Cardiac fibroblast (primary cell): ENCODE data around the gene THSD4.
"Not testable (repeated sequence)": the region's sequence is repeated elsewhere in the genome, so short reads cannot be mapped to it uniquely, and the experiment has no call there.

Source experiments
- DNase-seq, 2 donors: peaks; one replicate each; pipeline versions ENCODE4 v3.0.0 to v3.0.0-alpha.2; 2010; ENCODE audit warnings: low read depth in 2 of 2
- H3K4me3 ChIP-seq, 2 donors: replicated peaks in 1 of 2; 1 replicate in 1 of 2; 2 replicates in 1 of 2; pipeline ENCODE4 v1.5.1; 2011; ENCODE audit warnings: low read depth in 2 of 2, low read length in 2 of 2, mild to moderate bottlenecking in 2 of 2, moderate library complexity in 1 of 2
- TF ChIP-seq, protein P1 (sequence below): IDR thresholded peaks from one replicate; pipeline ENCODE4 v1.5.1; 2011; ENCODE audit warnings: low read depth, mild to moderate bottlenecking, low read length, inconsistent platforms

The THSD4 gene

GRCh38 chr15:71306538-71306937, 191.3 kb downstream of the THSD4 start:
- TF ChIP-seq, protein P1, sequence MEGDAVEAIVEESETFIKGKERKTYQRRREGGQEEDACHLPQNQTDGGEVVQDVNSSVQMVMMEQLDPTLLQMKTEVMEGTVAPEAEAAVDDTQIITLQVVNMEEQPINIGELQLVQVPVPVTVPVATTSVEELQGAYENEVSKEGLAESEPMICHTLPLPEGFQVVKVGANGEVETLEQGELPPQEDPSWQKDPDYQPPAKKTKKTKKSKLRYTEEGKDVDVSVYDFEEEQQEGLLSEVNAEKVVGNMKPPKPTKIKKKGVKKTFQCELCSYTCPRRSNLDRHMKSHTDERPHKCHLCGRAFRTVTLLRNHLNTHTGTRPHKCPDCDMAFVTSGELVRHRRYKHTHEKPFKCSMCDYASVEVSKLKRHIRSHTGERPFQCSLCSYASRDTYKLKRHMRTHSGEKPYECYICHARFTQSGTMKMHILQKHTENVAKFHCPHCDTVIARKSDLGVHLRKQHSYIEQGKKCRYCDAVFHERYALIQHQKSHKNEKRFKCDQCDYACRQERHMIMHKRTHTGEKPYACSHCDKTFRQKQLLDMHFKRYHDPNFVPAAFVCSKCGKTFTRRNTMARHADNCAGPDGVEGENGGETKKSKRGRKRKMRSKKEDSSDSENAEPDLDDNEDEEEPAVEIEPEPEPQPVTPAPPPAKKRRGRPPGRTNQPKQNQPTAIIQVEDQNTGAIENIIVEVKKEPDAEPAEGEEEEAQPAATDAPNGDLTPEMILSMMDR = no peak
- no peak overlapping the region for H3K4me3 ChIP-seq
- no peak for DNase-seq

DNA sequence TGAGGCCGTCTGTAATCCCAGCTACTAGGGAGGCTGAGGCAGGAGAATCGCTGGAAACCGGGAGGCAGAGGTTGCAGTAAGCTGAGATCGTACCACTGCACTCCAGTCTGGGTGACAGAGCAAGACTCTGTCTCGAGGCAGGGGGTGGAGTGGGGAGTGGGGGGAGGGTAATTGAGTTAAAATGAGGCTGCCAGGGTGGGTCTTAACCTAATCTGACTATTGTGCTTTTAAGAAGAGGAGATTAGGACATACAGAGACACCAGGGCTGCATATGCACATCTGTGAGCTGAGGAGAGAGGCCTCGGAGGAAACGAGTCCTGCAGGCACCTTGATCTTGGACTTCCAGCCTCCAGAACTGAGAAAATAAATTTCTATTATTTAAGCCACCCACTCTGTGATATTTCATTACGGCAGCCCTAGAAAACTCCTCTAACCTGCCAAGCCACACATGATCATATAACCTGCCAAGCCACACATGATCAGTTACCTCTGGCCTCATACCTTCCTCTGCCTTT, 197.0 kb downstream of the THSD4 start:
- DNase-seq = no peak
- TF ChIP-seq, protein P1 = no peak
- no peak overlapping the region for H3K4me3 ChIP-seq

DNA sequence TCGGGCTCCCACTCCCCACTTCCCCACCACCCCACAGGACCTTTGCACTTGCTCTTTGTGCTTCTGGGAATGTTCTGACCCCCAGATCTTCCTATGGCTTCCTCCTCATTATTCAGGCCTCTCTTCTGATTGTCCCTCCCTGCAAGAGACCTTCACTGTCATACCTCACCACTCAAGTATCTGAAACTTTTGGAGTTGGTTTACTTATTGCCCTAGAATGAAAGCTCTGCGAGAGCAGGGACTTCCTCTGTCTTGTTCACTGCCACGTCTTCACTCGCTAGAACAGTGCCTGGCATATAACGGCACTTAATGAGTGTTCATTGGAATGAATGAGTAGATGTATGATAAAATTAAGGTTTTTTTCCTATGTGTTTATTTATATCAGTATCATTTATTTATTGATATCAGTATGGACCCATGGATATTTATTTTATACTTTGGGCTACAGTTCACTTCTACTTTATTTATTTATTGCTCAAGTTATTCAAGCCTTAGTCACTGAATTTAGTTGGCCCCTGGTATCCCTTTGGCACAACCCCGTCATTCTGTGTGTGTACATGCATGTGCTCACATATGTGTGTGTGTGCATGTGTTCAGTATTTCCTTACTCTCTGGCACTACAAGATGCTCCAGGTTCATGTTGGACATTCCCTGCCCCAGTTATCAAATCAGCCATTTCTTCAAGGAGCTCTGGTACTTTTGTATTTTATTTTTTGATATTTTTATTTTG, 197.6 kb downstream of the THSD4 start:
- no peak overlapping the region for H3K4me3 ChIP-seq

GRCh38 chr15:71313806-71314205, 198.5 kb downstream of the THSD4 start:
- TF ChIP-seq, protein P1 = no peak
- no peak overlapping the region for H3K4me3 ChIP-seq
- DNase-seq = no peak

More for the DNA sequence above, 197.6 kb downstream of the THSD4 start:
- no peak for DNase-seq
- TF ChIP-seq, protein P1 = no peak

DNA sequence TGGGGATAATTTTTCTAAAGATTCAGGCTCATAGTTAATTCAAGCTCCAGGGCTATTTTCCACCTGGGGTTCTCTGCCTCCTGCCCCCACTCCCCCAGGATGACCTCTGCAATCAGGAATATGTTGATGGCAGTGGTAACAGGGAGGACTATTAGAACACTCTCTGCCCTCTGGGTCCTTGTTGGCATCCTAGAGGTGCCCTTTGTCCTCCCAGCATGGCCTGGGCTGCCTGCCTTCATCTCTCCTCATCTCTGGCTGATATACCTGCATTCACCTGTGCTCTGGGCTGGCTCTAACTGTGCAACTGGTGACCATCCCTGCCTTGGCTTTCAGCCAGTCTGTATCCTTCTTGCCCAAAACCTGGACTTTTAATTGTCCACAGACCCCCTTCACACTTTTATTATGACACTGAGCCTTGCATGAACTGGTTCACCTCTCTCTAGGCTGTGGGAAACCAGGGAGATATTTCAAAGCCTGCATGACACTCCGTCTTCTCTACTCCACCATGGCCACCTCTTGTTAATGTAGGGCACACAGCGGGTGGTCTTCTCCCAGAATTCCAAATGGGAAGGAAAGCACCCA, 199.8 kb downstream of the THSD4 start:
- no peak for DNase-seq
- no peak overlapping the region for H3K4me3 ChIP-seq
- TF ChIP-seq, protein P1 = no peak

- DNase-seq = no peak
- TF ChIP-seq, protein P1 = no peak
- no peak overlapping the region for H3K4me3 ChIP-seq
Measured at GRCh38 chr15:71316911-71317310, 201.6 kb downstream of the THSD4 start.

DNA sequence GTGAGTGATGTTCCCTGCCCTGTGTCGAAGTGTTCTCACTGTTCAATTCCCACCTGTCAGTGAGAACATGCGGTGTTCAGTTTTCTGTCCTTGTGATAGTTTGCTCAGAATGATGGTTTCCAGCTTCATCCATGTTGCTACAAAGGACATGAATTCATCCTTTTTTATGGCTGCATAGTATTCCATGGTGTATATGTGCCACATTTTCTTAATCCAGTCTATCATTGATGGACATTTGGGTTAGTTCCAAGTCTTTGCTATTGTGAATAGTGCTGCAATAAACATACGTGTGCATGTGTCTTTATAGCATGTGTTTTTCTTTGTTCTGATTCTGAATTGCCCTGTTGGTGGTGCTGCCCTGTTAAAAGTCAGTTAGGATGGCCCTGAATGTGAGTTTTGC, 204.2 kb downstream of the THSD4 start:
- H3K4me3 ChIP-seq, DNase-seq: not testable (repeated sequence)
